Neutrophil (primary cell): ENCODE results near the gene SNAPIN.

Source experiments
- H3K27ac ChIP-seq: fragments of 200-600 bp; sonication (generic); 2 replicates; pipeline ENCODE4 v1.5.1; 2016; ENCODE audit warnings: mild to moderate bottlenecking, moderate library complexity
- H3K27me3 ChIP-seq: fragments of 200-600 bp; sonication (generic); 2 replicates; pipeline ENCODE4 v1.6.0; 2016; ENCODE audit warnings: mild to moderate bottlenecking
- H3K36me3 ChIP-seq: fragments of 200-600 bp; sonication (generic); 2 replicates; pipeline ENCODE4 v1.5.1; 2017
- H3K4me1 ChIP-seq, 2 experiments: fragments of 200-600 bp in 1 of 2; sonication (generic) in 1 of 2; 1 replicate in 1 of 2; 2 replicates in 1 of 2; pipeline versions ENCODE4 v1.5.1 to v1.6.1; 2013 to 2016; ENCODE audit warnings: low read depth in 1 of 2, low read length in 1 of 2, mild to moderate bottlenecking in 1 of 2, moderate library complexity in 1 of 2; ENCODE audit not compliant: control insufficient read depth in 1 of 2, insufficient read depth in 1 of 2
- H3K4me3 ChIP-seq, 2 experiments: fragments of 200-600 bp in 1 of 2; sonication (generic) in 1 of 2; 1 replicate in 1 of 2; 2 replicates in 1 of 2; pipeline ENCODE4 v1.5.1; 2013 to 2016; ENCODE audit warnings: low read depth in 1 of 2, low read length in 1 of 2, mild to moderate bottlenecking in 1 of 2, moderate library complexity in 1 of 2
- H3K9me3 ChIP-seq: fragments of 200-600 bp; sonication (generic); 2 replicates; pipeline ENCODE4 v1.5.1; 2016
- CTCF ChIP-seq: fragments of 200-600 bp; sonication (generic); IDR thresholded peaks from 2 replicates; pipeline ENCODE4 v1.5.1; 2016; ENCODE audit warnings: antibody characterized with exemption

Gene SNAPIN

DNA sequence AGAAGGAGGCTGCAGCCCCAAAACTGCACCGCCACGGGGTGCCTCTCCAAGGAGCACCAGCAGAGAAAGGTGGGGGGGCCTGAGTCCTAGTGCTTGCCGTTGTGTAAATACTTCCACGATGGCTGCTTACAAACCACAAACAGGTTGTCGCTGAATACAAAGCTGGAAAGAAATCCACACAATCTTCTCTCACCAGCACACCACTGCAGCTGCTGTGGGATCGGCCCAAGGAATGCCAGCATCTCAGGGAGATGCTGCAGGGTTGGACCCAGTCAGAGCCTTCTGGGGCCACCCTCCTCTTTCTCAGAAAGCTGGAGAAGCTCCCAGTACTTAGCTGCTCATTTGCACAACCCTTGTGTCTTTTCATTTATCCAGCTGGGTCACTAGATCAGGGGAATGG, 39.3 kb upstream of the SNAPIN start:
- peaks cover 0 to 7% of the 10 kb centered on the region in 2 experiments for H3K4me1 ChIP-seq
- H3K27me3 ChIP-seq = no peaks in the 10 kb centered on the region
- no peak overlapping the region for H3K4me3 ChIP-seq
- no peak for TF ChIP-seq CTCF
- H3K36me3 ChIP-seq = no peaks in the 10 kb centered on the region
- no peak overlapping the region for H3K27ac ChIP-seq
- H3K9me3 ChIP-seq = no peaks in the 10 kb centered on the region

GRCh38 chr1:153623101-153623500, 35.4 kb upstream of the SNAPIN start:
- Histone ChIP-seq H3K27me3 (peaks cover 22% of the 10 kb centered on the region), H3K9me3 (no peaks in the 10 kb centered on the region), H3K27ac (no peak overlapping the region), H3K4me3 (no peak overlapping the region), H3K4me1 (no peaks in the 10 kb centered on the region), H3K36me3 (no peaks in the 10 kb centered on the region)
- no peak for TF ChIP-seq CTCF

DNA sequence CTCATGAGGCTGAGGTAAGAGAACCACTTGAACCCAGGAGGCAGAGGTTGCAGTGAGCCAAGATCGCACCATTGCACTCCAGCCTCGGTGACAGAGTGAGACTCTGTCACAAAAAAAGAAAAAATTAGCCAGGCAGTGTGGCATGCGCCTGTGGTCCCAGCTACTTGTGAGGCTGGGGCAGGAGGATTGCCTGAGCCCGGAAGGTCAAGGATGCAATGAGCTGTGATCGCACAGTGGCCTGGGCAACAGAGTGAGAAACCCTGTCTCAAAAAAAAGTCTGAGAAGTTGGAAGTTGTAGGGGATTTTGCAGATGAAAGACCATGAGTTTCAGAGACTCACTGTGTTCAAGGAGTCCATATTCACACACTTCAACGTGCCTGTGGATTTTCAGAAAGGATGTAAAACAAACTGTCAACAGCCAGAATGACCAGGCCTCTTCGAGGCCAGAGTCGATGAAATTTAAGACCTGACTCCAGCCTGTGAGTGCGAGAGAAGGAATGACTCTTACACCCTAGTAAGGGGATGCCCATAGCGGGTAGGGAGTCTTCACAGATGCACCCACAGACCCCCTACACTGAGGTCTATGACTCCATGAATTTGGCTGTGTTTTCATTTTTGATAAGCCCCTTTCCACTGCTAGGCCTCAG, 33.4 kb upstream of the SNAPIN start:
- TF ChIP-seq CTCF = no peak
- Histone ChIP-seq H3K36me3 (no peaks in the 10 kb centered on the region), H3K27me3 (peaks cover 27% of the 10 kb centered on the region), H3K27ac (no peak overlapping the region), H3K4me1 (no peaks in the 10 kb centered on the region), H3K4me3 (no peak overlapping the region), H3K9me3 (no peaks in the 10 kb centered on the region)

DNA sequence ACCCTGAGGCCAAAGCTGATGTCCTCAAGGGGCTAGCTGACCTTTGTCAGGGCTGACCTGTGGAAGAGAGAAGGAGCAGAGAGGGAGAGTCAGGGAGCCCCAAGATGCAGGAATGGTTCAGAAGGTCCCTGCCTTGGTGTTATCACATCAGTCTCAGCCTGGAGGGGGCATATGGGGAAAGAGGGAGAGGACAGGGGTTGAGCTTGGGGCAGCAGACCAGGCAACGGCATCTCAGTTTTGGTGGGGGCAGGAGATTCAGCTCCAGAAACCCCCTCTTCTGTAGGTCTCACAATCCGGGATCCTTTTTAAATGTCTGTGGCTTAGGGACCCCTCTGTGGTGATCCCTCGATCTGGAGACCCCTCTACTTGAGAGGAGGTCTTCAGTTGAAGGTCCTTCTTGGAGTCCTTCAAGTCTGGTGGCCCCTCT, 32.0 kb upstream of the SNAPIN start:
- Histone ChIP-seq H3K36me3 (no peaks in the 10 kb centered on the region), H3K9me3 (no peaks in the 10 kb centered on the region), H3K4me1 (no peaks in the 10 kb centered on the region), H3K4me3 (no peak overlapping the region), H3K27me3 (peaks cover 27% of the 10 kb centered on the region), H3K27ac (no peak overlapping the region)
- TF ChIP-seq CTCF = no peak

GRCh38 chr1:153626904-153627714, 31.4 kb upstream of the SNAPIN start, which contains the start of gene S100A13:
Gene S100A13 (minus strand): TSS chr1:153627505. CDS start chr1:153626472, 1,033 bp downstream.
- no peak for TF ChIP-seq CTCF
- H3K27ac ChIP-seq = no peak within 1 kb of the TSS

More at GRCh38 chr1:153626904-153627714, 31.4 kb upstream of the SNAPIN start, which contains the start of gene S100A13:
- Histone ChIP-seq H3K9me3 (no peaks in the 10 kb centered on the region), H3K27me3 (peaks cover 27% of the 10 kb centered on the region), H3K36me3 (no peaks in the 10 kb centered on the region), H3K4me3 (no peak within 1 kb of the TSS), H3K4me1 (no peaks in the 10 kb centered on the region)
